Esophagus muscularis mucosa (tissue), 3 donors: ENCODE results near the gene ECD.

Source experiments
- CTCF ChIP-seq, 3 experiments: fragments of 200-600 bp in 2 of 3; fragments of 450-650 bp in 1 of 3; sonication (generic) in 2 of 3; IDR thresholded peaks; one replicate each; pipeline ENCODE4 v1.5.1; 2017 to 2019; ENCODE audit warnings: antibody characterized with exemption in 3 of 3, mild to moderate bottlenecking in 2 of 3, moderate library complexity in 1 of 3
- EP300 ChIP-seq: sonication (generic); formaldehyde crosslinking; IDR thresholded peaks from one replicate; pipeline ENCODE4 v1.6.1; 2017; ENCODE audit warnings: antibody characterized with exemption

- no peak for TF ChIP-seq CTCF (IDR thresholded peaks at IDR 0.05)
- no peak for TF ChIP-seq EP300
These were observed 6.5 kb upstream of the ECD start for GRCh38 chr10:73174148-73174925.
